Measurements from ENCODE around the gene LAIR2. TPM values are rescaled to one million over a fixed set of nuclear protein-coding genes. Genes with fewer than 3 reads are reported as not detected.

LAIR2 gene
- total and polyA plus RNA-seq, 10 of the 15 experiments (the other 5 are each of a cell fraction or from before 2014, with no cell fraction given), result not detected

DNA sequence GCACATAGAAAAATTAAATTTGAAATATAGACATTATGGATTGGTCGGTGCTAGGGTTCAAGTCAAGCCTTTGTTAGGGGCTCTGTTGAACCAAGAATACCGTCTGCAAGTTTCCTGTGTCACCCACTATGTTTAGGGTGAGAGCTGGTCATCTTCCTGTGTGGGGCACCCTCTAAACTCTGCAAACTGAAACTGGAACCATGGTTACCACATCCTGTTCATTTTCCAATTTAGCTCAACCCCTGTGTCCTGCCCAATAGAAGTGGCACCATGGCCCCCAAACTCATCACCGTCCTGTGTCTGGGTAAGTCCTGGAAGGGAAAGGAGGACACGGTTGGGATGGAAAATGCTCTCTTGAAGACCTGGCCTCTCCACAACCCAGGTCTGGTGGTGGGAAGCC lies 29.9 kb downstream of the LAIR2 start:
- H3K27me3 ChIP-seq (replicated peaks in 1 of 2; ENCODE audit: control insufficient read depth in 2 of 2, insufficient read depth in 2 of 2, low read length in 1 of 2), result no peaks in the 10 kb centered on the region
- ATAC-seq (peak; percentile 99), FAIRE-seq (peak; percentile 7), DNase-seq (ENCODE audit: low read depth, low spot score) (peak; percentile 77)
- H4K20me1 ChIP-seq (ENCODE audit: control insufficient read depth, insufficient read depth), result no peaks in the 10 kb centered on the region
- RAD21 ChIA-PET (ENCODE audit: unreplicated experiment), result interaction anchor here (0.6 kb wide), 1 partner anchor 50 kb away, joined by 3 read pairs; no protein-coding TSS in a partner anchor
- intact Hi-C loops (cut with micrococcal nuclease; ENCODE audit: unreplicated experiment) (no loop called here), in situ Hi-C loops (cut with MboI) (no loop called here)
- SMC1A ChIA-PET (ENCODE audit: uncharacterized antibody, unreplicated experiment), result interaction anchor here (0.8 to 2.3 kb wide), 5 partner anchors 14 to 82 kb away, joined by 3 to 9 read pairs (median 3); no protein-coding TSS in a partner anchor
- peaks cover 9% of the 10 kb centered on the region for H3K4me1 ChIP-seq (ENCODE audit: control insufficient read depth, insufficient read depth, low read length)
- TF ChIP-seq IRF4 (IDR thresholded peaks at IDR 0.05; ENCODE audit: low read depth, low read length), result 0 out of 2 replicates have a peak, but pooled peaks have one; percentile 28
- TF ChIP-seq RUNX3 (IDR thresholded peaks at IDR 0.05; ENCODE audit: low read length), result peak; percentile 74
- 0 out of 4 replicates have a peak, but pooled peaks of 1 of the 2 experiments have one; percentile 18 for TF ChIP-seq IKZF2 (IDR thresholded peaks at IDR 0.05)
- TF ChIP-seq JUND (IDR thresholded peaks at IDR 0.05; ENCODE audit: low read depth, low read length), result no peak
- peak; percentile 35; the same call in 1 of the 2 replicates for TF ChIP-seq MTA3 (IDR thresholded peaks at IDR 0.05; ENCODE audit: borderline replicate concordance, low read length)
- TF ChIP-seq ETV6 (conservative IDR thresholded peaks at IDR 0.05 in 1 of 2, IDR thresholded peaks at IDR 0.05 in 1 of 2; ENCODE audit: borderline replicate concordance in 1 of 2, low read depth in 1 of 2), result peak in 1 of 2 experiments; percentile 53; a peak in 1 of 4 replicates
- no peak for TF ChIP-seq SREBF1 (IDR thresholded peaks at IDR 0.05; ENCODE audit: low read length)
- peak; percentile 57 for TF ChIP-seq EED (IDR thresholded peaks at IDR 0.05; ENCODE audit: low read depth)
- TF ChIP-seq SP1 (IDR thresholded peaks at IDR 0.05; ENCODE audit: low read depth, low read length), result peak; percentile 65
- no TSS peak for BruUV-seq (replicated peaks)
- H3K9me3 ChIP-seq (replicated peaks; ENCODE audit: control insufficient read depth, insufficient read depth, low read length), result no peaks in the 10 kb centered on the region; the same call in 2 of the 3 replicates
- CTCF ChIA-PET, result interaction anchor here (1.1 to 1.2 kb wide), 2 partner anchors 84 to 142 kb away, joined by 3 to 4 read pairs; no protein-coding TSS in a partner anchor
- H3K4me2 ChIP-seq (ENCODE audit: control insufficient read depth, insufficient read depth), result peak overlapping the region; percentile 67
- no peaks in the 10 kb centered on the region for H3K36me3 ChIP-seq (ENCODE audit: control insufficient read depth in 2 of 2, insufficient read depth in 2 of 2, low read length in 1 of 2)
- H3K79me2 ChIP-seq (ENCODE audit: control insufficient read depth, insufficient read depth, low read length), result no peaks in the 10 kb centered on the region
- H3K27ac ChIP-seq (ENCODE audit: control insufficient read depth, insufficient read depth), result peak overlapping the region; percentile 47
- WGBS (ENCODE audit: insufficient coverage, insufficient replicate concordance, low lambda C conversion rate, missing lambda C conversion rate), result 5% methylated on average over 4 of the region's 4 CpGs
- POLR2A ChIA-PET, result interaction anchor here (0.6 to 1.3 kb wide), 4 partner anchors 14 to 85 kb away, joined by 3 to 8 read pairs (median 4); no protein-coding TSS in a partner anchor
- no peak overlapping the region; the same call in 1 of the 2 replicates for H3K9ac ChIP-seq (ENCODE audit: control insufficient read depth, insufficient read depth, low read length)
- peak overlapping the region; percentile 62 for H2AFZ ChIP-seq (ENCODE audit: control insufficient read depth, low read depth, low read length)
- H3K4me3 ChIP-seq, result peak overlapping the region; percentile 3; the same call in 1 of the 2 replicates
